K562 (cell line): Measurements from ENCODE around the gene CRELD2. TPM values are rescaled to one million over a fixed set of nuclear protein-coding genes. Genes with fewer than 3 reads are reported as not detected.
A peak's percentile ranks its signal among the peaks of the same experiment; 100 is the strongest.

Source experiments
- ADNP ChIP-seq: fragments of 200-800 bp; sonication (Bioruptor generic); IDR thresholded peaks from 2 replicates; pipeline ENCODE4 v1.6.1; 2016; ENCODE audit warnings: missing genetic modification characterization, missing compliant biosample characterization
- E2F3 ChIP-seq: fragments of 250-450 bp; sonication (Bioruptor Pico); IDR thresholded peaks from 2 replicates; pipeline ENCODE4 v1.4.0; 2020; ENCODE audit warnings: mild to moderate bottlenecking
- ETS2 ChIP-seq: IDR thresholded peaks from 2 replicates; pipeline ENCODE4 v1.6.1; 2016; ENCODE audit warnings: borderline replicate concordance, missing genetic modification characterization, mild to moderate bottlenecking, moderate library complexity, missing compliant biosample characterization; ENCODE audit not compliant: poor library complexity, severe bottlenecking
- ETV5 ChIP-seq: sonication (generic); formaldehyde crosslinking; IDR thresholded peaks from 2 replicates; pipeline ENCODE4 v1.4.0; 2020; ENCODE audit warnings: low read depth, mild to moderate bottlenecking, missing genetic modification reagents
- JUN ChIP-seq, 2 experiments: sonication (generic) in 1 of 2; formaldehyde crosslinking in 1 of 2; IDR thresholded peaks; 2 replicates each; pipeline versions ENCODE4 v1.6.1 to v1.8.0; 2012 to 2022; ENCODE audit warnings: borderline replicate concordance in 2 of 2, mild to moderate bottlenecking in 2 of 2, improper control_type of control experiment in 1 of 2, low read depth in 1 of 2, low read length in 1 of 2, missing genetic modification reagents in 1 of 2
- LEF1 ChIP-seq: fragments of 450-650 bp; IDR thresholded peaks from 2 replicates; pipeline ENCODE4 v1.6.1; 2016; ENCODE audit warnings: mild to moderate bottlenecking
- MCM2 ChIP-seq: fragments of 450-650 bp; IDR thresholded peaks from 2 replicates; pipeline ENCODE4 v1.6.1; 2017; ENCODE audit warnings: low read depth, mild to moderate bottlenecking
- PRPF4 ChIP-seq: fragments of 200-400 bp; formaldehyde crosslinking; IDR thresholded peaks from one replicate; pipeline ENCODE4 v1.6.1; 2017; ENCODE audit warnings: low read length, low read depth, mild to moderate bottlenecking; ENCODE audit not compliant: insufficient read depth, poor library complexity, severe bottlenecking
- STAT5A ChIP-seq: IDR thresholded peaks from 2 replicates; pipeline ENCODE4 v1.6.1; 2012; ENCODE audit warnings: low read length, inconsistent platforms, borderline replicate concordance
- TCFL5 ChIP-seq: fragments of 250-450 bp; sonication (Bioruptor Pico); conservative IDR thresholded peaks from 2 replicates; pipeline ENCODE4 v1.6.1; 2021; ENCODE audit warnings: mild to moderate bottlenecking, moderate library complexity, matching md5 sums
- YBX1 ChIP-seq: fragments of 450-650 bp; IDR thresholded peaks from 2 replicates; pipeline ENCODE4 v1.7.1; 2016; ENCODE audit warnings: mild to moderate bottlenecking
- ZFX ChIP-seq: sonication (generic); formaldehyde crosslinking; IDR thresholded peaks from 2 replicates; pipeline ENCODE4 v1.8.0; 2022; ENCODE audit warnings: mild to moderate bottlenecking, missing genetic modification reagents, moderate library complexity
- ZNF282 ChIP-seq: sonication (generic); formaldehyde crosslinking; IDR thresholded peaks from 2 replicates; pipeline ENCODE4 v1.8.1; 2023; ENCODE audit warnings: missing genetic modification reagents
- ZNF644 ChIP-seq: fragments of 200-800 bp; sonication (Bioruptor generic); IDR thresholded peaks from 2 replicates; pipeline ENCODE4 v1.6.1; 2016; ENCODE audit warnings: low read depth, missing genetic modification characterization, missing compliant biosample characterization
- ZNF75A ChIP-seq: fragments of 450-650 bp; formaldehyde crosslinking; IDR thresholded peaks from 2 replicates; pipeline ENCODE4 v1.4.0; 2020; ENCODE audit warnings: mild to moderate bottlenecking
- ZNF766 ChIP-seq: fragments of 200-800 bp; sonication (Bioruptor generic); conservative IDR thresholded peaks from 2 replicates; pipeline ENCODE4 v1.6.1; 2016; ENCODE audit warnings: missing genetic modification characterization, missing compliant biosample characterization
- ZNF830 ChIP-seq: fragments of 250-450 bp; sonication (Bioruptor Pico); IDR thresholded peaks from 2 replicates; pipeline ENCODE4 v1.5.0; 2021; ENCODE audit warnings: mild to moderate bottlenecking
- polyA plus RNA-seq, 8 experiments: library from polyadenylated mRNA; depleted of rRNA in 4 of 8; stranded (reverse) in 5 of 8; unstranded in 3 of 8; fragments of >200 nt; fragmentation: Nextera tagmentation in 2 of 8; fragmentation: Illumina TruSeq in 1 of 8; extraction: Ambion mirVana in 2 of 8; extraction: Trizol in 1 of 8; gene quantifications; 2 replicates each; pipeline versions ENCODE4 v1.2.1 to v1.2.3, GENCODE V29; 2011 to 2014; ENCODE audit warnings: inconsistent platforms in 1 of 8, missing spikeins in 1 of 8
- total RNA-seq, 7 experiments: library from RNA; depleted of rRNA in 6 of 7; stranded (reverse); fragments of >200 nt in 6 of 7; fragmentation: Illumina TruSeq in 2 of 7; extraction: Trizol in 2 of 7; gene quantifications; 2 replicates each; pipeline versions ENCODE4 v1.2.1 to v1.2.3, GENCODE V29; 2011 to 2021; ENCODE audit warnings: low replicate concordance in 1 of 7
- TF ChIP-seq, protein P1 (sequence below): fragments of 200-800 bp; sonication (Bioruptor generic); IDR thresholded peaks from 2 replicates; pipeline ENCODE4 v1.6.1; 2016; ENCODE audit warnings: missing genetic modification characterization, missing compliant biosample characterization
- TF ChIP-seq, protein P2 (sequence below): fragments of 450-650 bp; IDR thresholded peaks from 2 replicates; pipeline ENCODE4 v1.6.1; 2016; ENCODE audit warnings: missing biosample characterization, missing genetic modification characterization

The CRELD2 gene
- total and polyA plus RNA-seq, 9 of the 15 experiments (the other 6 are each of a cell fraction or from before 2014, with no cell fraction given), result 0.96 to 25.3 (median 8.8) TPM

DNA sequence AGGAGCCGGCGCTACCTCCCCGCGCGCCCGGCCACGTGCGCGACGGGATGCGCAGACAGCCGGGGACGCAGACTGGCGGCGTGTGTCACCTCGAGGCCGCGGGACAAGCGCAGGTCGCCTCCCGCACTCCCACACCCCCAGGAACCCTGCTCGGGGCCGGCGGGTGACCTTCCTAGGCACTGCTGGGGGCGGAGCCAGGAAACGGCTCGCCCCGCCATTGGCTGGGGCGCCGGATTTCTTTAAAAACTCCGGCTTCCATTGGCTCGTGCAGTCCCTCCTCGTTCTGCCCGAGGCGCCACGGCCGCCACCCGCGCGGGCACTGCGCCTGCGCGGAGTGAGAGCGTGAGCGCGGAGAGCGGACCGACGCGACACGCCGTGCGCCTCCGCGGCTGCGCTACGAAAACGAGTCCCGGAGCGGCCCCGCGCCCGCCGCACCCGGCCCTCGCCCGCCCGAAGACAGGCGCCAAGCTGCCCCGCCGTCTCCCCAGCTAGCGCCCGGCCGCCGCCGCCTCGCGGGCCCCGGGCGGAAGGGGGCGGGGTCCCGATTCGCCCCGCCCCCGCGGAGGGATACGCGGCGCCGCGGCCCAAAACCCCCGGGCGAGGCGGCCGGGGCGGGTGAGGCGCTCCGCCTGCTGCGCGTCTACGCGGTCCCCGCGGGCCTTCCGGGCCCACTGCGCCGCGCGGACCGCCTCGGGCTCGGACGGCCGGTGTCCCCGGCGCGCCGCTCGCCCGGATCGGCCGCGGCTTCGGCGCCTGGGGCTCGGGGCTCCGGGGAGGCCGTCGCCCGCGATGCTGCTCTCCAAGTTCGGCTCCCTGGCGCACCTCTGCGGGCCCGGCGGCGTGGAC is 41.9 kb downstream of the CRELD2 start, which contains the start of gene PIM3 (continued):
- TF ChIP-seq, protein P1, sequence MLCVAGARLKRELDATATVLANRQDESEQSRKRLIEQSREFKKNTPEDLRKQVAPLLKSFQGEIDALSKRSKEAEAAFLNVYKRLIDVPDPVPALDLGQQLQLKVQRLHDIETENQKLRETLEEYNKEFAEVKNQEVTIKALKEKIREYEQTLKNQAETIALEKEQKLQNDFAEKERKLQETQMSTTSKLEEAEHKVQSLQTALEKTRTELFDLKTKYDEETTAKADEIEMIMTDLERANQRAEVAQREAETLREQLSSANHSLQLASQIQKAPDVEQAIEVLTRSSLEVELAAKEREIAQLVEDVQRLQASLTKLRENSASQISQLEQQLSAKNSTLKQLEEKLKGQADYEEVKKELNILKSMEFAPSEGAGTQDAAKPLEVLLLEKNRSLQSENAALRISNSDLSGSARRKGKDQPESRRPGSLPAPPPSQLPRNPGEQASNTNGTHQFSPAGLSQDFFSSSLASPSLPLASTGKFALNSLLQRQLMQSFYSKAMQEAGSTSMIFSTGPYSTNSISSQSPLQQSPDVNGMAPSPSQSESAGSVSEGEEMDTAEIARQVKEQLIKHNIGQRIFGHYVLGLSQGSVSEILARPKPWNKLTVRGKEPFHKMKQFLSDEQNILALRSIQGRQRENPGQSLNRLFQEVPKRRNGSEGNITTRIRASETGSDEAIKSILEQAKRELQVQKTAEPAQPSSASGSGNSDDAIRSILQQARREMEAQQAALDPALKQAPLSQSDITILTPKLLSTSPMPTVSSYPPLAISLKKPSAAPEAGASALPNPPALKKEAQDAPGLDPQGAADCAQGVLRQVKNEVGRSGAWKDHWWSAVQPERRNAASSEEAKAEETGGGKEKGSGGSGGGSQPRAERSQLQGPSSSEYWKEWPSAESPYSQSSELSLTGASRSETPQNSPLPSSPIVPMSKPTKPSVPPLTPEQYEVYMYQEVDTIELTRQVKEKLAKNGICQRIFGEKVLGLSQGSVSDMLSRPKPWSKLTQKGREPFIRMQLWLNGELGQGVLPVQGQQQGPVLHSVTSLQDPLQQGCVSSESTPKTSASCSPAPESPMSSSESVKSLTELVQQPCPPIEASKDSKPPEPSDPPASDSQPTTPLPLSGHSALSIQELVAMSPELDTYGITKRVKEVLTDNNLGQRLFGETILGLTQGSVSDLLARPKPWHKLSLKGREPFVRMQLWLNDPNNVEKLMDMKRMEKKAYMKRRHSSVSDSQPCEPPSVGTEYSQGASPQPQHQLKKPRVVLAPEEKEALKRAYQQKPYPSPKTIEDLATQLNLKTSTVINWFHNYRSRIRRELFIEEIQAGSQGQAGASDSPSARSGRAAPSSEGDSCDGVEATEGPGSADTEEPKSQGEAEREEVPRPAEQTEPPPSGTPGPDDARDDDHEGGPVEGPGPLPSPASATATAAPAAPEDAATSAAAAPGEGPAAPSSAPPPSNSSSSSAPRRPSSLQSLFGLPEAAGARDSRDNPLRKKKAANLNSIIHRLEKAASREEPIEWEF (CRISPR knock-in tag), result no peak
- TF ChIP-seq ZNF282, result no peak
- TF ChIP-seq, protein P2, sequence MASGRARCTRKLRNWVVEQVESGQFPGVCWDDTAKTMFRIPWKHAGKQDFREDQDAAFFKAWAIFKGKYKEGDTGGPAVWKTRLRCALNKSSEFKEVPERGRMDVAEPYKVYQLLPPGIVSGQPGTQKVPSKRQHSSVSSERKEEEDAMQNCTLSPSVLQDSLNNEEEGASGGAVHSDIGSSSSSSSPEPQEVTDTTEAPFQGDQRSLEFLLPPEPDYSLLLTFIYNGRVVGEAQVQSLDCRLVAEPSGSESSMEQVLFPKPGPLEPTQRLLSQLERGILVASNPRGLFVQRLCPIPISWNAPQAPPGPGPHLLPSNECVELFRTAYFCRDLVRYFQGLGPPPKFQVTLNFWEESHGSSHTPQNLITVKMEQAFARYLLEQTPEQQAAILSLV (tag), result no peak
- 0 out of 2 replicates have a peak, but pooled peaks have one; percentile 52 for TF ChIP-seq ZNF766 (CRISPR knock-in tag)
- no peak for TF ChIP-seq JUN (IDR thresholded peaks at IDR 0.05; ENCODE audit: borderline replicate concordance, low read depth, low read length)
- TF ChIP-seq JUN (CRISPR knock-in tag; IDR thresholded peaks at IDR 0.05; ENCODE audit: borderline replicate concordance), result no peak
- no peak for TF ChIP-seq ADNP (tag)
- no peak for TF ChIP-seq STAT5A
- TF ChIP-seq MCM2, result no peak
- no peak for TF ChIP-seq PRPF4
- no peak for TF ChIP-seq ETS2 (tag)
- TF ChIP-seq ZFX, result peak; percentile 64
- no peak for TF ChIP-seq TCFL5
- TF ChIP-seq ZNF644, result no peak
- peak; percentile 82; the same call in 1 of the 2 replicates for TF ChIP-seq ETV5 (CRISPR knock-in tag)
- no peak for TF ChIP-seq LEF1
- TF ChIP-seq ZNF75A (CRISPR knock-in tag), result no peak
- TF ChIP-seq E2F3, result no peak
- no peak for TF ChIP-seq YBX1
- no peak for TF ChIP-seq ZNF830 (CRISPR knock-in tag)
